H1 (cell line): ENCODE measurements around the gene KCNA4. TPM values are rescaled to one million over a fixed set of nuclear protein-coding genes. Genes with fewer than 3 reads are reported as not detected.
A peak's percentile ranks its signal among the peaks of the same experiment; 100 is the strongest.

ENCODE experiments used
- EP300 ChIP-seq, 2 experiments: IDR thresholded peaks; 1 replicate in 1 of 2; 2 replicates in 1 of 2; pipeline ENCODE4 v1.6.1; 2011 to 2012; ENCODE audit warnings: low read depth in 2 of 2, low read length in 2 of 2, mild to moderate bottlenecking in 2 of 2, borderline replicate concordance in 1 of 2, inconsistent platforms in 1 of 2, moderate library complexity in 1 of 2
- EZH2 ChIP-seq: fragments of 200-600 bp; sonication (generic); IDR thresholded peaks from 2 replicates; pipeline ENCODE4 v1.7.1; 2012; ENCODE audit warnings: low read depth, mild to moderate bottlenecking, moderate library complexity, low read length, inconsistent platforms; ENCODE audit not compliant: severe bottlenecking
- RNF2 ChIP-seq: fragments of 200-900, 300-1000 bp; sonication (generic); IDR thresholded peaks from 2 replicates; pipeline ENCODE4 v1.7.1; 2016; ENCODE audit warnings: borderline replicate concordance, low read depth, mild to moderate bottlenecking, antibody characterized with exemption, low read length; ENCODE audit not compliant: poor library complexity, severe bottlenecking; ENCODE audit errors: missing control alignments
- YY1 ChIP-seq: IDR thresholded peaks from 2 replicates; pipeline ENCODE4 v1.6.1; 2011; ENCODE audit warnings: low read depth, mild to moderate bottlenecking, low read length
- polyA plus RNA-seq, 7 experiments: library from polyadenylated mRNA; depleted of rRNA in 3 of 7; stranded (reverse) in 5 of 7; unstranded in 2 of 7; fragments of >200 nt in 5 of 7; fragments of 200-250 nt in 2 of 7; gene quantifications; 1 replicate in 5 of 7; 2 replicates in 1 of 7; 4 replicates in 1 of 7; pipeline versions ENCODE4 v1.2.1 to v1.2.3, GENCODE V29; 2011 to 2013; ENCODE audit warnings: missing spikeins in 2 of 7, mixed read lengths in 2 of 7
- total RNA-seq: library from RNA; stranded (reverse); fragmentation: NEBNext Ultra II Directional; extraction: Animal tissue kit (Norgen Biotek cat#: 25700); gene quantifications from 2 replicates; pipeline ENCODE4 v1.2.1, GENCODE V29; 2021
- TF ChIP-seq, protein P1 (sequence below): fragments of 300-600 bp; sonication (generic); IDR thresholded peaks from 2 replicates; pipeline ENCODE4 v1.7.1; 2012; ENCODE audit warnings: low read length, moderate library complexity, mild to moderate bottlenecking, inconsistent platforms; ENCODE audit not compliant: insufficient replicate concordance

The KCNA4 gene
- total and polyA plus RNA-seq, 2 of the 8 experiments (the other 6 are each of a cell fraction or from before 2014, with no cell fraction given): not detected

DNA sequence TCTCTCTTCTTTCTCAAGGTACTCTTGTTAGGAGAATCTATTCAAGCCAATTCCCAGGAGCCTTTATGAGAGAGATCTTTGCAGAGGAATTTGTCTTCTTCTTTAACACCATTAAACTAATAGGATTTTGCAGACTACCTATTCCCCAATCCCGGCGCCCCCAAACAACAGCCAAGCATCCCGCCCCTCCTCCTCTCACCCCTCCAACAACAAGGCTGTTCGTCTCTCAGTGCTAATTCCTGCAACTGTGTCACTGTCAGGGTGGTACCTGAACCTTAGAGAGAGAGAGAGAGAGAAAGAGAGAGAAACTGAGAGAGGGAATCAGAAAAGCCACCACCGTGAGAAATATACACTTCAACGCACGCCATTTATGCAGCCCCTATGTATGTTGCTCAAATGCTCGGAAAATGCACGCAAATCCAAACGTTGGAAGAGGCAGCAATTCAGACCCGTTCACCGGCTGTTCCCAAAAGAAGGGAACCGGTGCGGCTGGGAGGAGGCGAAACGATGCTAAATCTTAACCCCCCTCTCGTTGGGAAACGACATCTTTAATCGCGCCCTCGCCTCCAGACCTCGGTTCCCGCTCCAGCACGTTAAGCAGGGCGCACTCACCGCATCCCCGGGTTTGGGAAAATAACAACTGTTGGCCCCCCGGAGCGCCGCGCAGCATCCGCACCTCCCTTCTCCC lies 961 bp downstream of the KCNA4 start (continued):
- TF ChIP-seq, protein P1, sequence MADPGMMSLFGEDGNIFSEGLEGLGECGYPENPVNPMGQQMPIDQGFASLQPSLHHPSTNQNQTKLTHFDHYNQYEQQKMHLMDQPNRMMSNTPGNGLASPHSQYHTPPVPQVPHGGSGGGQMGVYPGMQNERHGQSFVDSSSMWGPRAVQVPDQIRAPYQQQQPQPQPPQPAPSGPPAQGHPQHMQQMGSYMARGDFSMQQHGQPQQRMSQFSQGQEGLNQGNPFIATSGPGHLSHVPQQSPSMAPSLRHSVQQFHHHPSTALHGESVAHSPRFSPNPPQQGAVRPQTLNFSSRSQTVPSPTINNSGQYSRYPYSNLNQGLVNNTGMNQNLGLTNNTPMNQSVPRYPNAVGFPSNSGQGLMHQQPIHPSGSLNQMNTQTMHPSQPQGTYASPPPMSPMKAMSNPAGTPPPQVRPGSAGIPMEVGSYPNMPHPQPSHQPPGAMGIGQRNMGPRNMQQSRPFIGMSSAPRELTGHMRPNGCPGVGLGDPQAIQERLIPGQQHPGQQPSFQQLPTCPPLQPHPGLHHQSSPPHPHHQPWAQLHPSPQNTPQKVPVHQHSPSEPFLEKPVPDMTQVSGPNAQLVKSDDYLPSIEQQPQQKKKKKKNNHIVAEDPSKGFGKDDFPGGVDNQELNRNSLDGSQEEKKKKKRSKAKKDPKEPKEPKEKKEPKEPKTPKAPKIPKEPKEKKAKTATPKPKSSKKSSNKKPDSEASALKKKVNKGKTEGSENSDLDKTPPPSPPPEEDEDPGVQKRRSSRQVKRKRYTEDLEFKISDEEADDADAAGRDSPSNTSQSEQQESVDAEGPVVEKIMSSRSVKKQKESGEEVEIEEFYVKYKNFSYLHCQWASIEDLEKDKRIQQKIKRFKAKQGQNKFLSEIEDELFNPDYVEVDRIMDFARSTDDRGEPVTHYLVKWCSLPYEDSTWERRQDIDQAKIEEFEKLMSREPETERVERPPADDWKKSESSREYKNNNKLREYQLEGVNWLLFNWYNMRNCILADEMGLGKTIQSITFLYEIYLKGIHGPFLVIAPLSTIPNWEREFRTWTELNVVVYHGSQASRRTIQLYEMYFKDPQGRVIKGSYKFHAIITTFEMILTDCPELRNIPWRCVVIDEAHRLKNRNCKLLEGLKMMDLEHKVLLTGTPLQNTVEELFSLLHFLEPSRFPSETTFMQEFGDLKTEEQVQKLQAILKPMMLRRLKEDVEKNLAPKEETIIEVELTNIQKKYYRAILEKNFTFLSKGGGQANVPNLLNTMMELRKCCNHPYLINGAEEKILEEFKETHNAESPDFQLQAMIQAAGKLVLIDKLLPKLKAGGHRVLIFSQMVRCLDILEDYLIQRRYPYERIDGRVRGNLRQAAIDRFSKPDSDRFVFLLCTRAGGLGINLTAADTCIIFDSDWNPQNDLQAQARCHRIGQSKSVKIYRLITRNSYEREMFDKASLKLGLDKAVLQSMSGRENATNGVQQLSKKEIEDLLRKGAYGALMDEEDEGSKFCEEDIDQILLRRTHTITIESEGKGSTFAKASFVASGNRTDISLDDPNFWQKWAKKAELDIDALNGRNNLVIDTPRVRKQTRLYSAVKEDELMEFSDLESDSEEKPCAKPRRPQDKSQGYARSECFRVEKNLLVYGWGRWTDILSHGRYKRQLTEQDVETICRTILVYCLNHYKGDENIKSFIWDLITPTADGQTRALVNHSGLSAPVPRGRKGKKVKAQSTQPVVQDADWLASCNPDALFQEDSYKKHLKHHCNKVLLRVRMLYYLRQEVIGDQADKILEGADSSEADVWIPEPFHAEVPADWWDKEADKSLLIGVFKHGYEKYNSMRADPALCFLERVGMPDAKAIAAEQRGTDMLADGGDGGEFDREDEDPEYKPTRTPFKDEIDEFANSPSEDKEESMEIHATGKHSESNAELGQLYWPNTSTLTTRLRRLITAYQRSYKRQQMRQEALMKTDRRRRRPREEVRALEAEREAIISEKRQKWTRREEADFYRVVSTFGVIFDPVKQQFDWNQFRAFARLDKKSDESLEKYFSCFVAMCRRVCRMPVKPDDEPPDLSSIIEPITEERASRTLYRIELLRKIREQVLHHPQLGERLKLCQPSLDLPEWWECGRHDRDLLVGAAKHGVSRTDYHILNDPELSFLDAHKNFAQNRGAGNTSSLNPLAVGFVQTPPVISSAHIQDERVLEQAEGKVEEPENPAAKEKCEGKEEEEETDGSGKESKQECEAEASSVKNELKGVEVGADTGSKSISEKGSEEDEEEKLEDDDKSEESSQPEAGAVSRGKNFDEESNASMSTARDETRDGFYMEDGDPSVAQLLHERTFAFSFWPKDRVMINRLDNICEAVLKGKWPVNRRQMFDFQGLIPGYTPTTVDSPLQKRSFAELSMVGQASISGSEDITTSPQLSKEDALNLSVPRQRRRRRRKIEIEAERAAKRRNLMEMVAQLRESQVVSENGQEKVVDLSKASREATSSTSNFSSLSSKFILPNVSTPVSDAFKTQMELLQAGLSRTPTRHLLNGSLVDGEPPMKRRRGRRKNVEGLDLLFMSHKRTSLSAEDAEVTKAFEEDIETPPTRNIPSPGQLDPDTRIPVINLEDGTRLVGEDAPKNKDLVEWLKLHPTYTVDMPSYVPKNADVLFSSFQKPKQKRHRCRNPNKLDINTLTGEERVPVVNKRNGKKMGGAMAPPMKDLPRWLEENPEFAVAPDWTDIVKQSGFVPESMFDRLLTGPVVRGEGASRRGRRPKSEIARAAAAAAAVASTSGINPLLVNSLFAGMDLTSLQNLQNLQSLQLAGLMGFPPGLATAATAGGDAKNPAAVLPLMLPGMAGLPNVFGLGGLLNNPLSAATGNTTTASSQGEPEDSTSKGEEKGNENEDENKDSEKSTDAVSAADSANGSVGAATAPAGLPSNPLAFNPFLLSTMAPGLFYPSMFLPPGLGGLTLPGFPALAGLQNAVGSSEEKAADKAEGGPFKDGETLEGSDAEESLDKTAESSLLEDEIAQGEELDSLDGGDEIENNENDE: no peak
- TF ChIP-seq EP300 (IDR thresholded peaks at IDR 0.05; ENCODE audit: borderline replicate concordance in 1 of 2, low read depth in 2 of 2, low read length in 2 of 2): no peak
- peak; percentile 74 for TF ChIP-seq RNF2
- TF ChIP-seq YY1: no peak
- peak; percentile 82 for TF ChIP-seq EZH2
